ENCODE measurements around the gene FNDC3B.

DNA sequence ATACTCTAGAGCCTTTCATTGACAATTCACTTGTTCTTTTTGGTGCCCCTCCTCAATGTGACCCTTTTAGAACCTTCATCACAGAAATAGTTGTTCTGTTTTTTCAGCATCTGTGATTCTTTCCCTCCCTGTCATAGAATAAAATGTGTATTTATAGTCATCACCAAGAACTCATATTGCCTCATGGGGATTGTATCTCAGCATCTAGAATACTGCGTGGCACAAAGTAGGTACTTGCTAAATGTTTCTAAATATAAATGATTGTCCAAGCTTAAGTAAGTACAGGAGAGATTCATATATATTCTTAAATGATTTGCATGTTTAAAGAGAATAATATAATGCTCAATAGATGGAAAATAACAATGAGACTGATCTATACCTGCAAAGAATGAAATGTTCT is 190.1 kb downstream of the FNDC3B start:
- no peak for TF ChIP-seq POLR2A (IDR thresholded peaks at IDR 0.05)
- TF ChIP-seq, protein P1, sequence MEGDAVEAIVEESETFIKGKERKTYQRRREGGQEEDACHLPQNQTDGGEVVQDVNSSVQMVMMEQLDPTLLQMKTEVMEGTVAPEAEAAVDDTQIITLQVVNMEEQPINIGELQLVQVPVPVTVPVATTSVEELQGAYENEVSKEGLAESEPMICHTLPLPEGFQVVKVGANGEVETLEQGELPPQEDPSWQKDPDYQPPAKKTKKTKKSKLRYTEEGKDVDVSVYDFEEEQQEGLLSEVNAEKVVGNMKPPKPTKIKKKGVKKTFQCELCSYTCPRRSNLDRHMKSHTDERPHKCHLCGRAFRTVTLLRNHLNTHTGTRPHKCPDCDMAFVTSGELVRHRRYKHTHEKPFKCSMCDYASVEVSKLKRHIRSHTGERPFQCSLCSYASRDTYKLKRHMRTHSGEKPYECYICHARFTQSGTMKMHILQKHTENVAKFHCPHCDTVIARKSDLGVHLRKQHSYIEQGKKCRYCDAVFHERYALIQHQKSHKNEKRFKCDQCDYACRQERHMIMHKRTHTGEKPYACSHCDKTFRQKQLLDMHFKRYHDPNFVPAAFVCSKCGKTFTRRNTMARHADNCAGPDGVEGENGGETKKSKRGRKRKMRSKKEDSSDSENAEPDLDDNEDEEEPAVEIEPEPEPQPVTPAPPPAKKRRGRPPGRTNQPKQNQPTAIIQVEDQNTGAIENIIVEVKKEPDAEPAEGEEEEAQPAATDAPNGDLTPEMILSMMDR (IDR thresholded peaks at IDR 0.05) = no peak

All from testis (tissue), 2 donors.